Ecto neural progenitor cell (in vitro differentiated cells): Measurements from ENCODE around the gene ARL4A.

Source experiments
- DNase-seq: peaks from one replicate; pipeline ENCODE4 v3.0.0-alpha.2; 2018; ENCODE audit warnings: low spot score

ARL4A gene

DNA sequence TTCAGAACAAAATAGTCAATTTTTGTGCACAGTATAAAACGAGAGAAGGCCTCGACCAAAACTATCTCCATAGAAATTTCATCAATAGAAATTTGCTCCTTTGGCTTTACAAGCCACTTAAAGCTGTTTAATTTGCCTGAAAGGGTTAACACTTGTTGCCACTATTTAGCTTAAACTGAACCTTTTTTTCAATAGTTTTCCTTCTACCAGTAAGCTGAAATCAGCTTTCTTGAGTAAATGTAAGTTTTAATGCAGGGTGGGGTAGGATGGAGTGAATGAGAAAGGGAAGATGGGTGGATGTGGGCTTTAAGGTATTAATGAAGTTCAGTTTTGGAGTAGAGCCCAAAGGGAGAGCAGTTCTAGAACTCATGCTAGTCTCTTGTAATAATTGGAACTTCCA lies 39.5 kb downstream of the ARL4A start:
- DNase-seq = no peak

GRCh38 chr7:12727455-12728191 lies 40.2 kb downstream of the ARL4A start:
- no peak for DNase-seq

DNA sequence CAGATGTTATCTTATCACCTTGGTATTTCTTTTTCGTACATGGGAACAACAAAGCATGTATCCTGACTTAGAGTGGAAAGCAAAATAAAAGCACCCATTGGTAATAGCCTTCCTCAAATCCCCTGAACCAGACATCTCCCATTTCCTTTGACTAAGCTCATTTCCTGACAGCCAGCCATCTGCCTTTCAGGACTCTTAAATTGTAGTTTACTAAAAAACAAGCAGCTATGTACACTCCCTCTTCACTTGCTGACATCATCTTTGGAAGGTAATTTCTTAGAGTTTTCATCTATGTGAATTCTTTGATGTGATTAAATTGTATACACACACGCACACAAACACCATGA lies 40.7 kb downstream of the ARL4A start:
- DNase-seq = no peak

DNA sequence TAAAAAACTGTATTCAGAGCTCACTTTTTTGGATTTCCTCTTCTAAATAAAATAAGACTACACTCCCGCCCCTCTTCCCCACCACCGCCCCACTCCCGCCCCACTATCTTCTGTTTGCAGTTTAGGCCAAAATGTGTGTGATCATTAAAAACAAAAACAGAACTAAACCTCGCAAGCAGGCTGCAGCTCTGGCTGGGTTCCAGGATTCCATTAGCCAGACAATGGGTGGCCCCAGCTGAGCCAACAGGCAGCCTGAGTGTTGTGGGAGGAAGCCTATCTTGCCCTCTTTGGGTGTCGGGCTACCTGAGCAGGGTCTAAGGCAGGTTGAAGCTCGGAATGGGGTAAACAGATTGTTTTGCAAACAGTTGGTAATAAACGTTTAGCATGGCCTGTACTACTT lies 41.7 kb downstream of the ARL4A start:
- DNase-seq = no peak

DNA sequence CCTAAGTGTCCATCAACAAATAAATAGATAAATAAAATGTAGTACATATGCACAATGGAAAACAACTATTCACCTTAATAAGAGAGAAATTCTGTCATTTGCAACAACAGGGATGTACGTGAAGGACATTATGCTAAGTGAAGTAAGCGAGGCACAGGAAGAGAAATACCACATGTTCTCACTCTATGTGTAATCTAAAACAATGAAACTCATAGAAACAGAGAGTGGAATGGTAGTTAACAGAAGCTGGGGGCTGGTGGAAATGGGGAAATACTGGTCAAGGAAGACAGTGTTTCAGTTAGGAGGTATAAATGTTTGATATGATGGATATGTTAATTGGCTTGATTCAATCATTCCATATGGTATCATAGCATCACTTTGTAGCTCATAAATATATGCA lies 43.1 kb downstream of the ARL4A start:
- no peak for DNase-seq

DNA sequence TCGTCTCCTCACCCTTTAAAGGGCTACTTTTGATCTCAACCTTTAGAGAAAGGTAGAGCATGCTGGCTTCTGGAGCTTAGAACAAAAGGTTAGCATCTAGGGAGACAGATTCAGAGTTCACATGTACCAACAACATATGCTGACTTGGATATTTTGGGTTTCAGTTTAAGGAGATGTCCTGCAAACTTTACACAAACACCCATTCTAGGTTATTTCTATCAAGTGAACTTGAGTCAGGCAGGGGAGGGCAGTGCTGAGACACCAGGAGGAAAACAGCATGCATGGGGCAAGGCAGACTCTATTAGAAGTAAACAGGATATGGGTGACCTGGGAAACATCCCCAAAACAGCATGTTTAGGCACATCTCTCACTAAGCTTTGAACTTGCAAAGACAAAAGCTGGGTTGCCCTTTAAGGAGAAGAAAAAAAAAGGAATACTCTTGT lies 43.8 kb downstream of the ARL4A start:
- no peak for DNase-seq

GRCh38 chr7:12731775-12732174 lies 44.3 kb downstream of the ARL4A start:
- DNase-seq = no peak

GRCh38 chr7:12732428-12732827 lies 45.0 kb downstream of the ARL4A start:
- DNase-seq = no peak

GRCh38 chr7:12735923-12736322 lies 48.5 kb downstream of the ARL4A start:
- no peak for DNase-seq

DNA sequence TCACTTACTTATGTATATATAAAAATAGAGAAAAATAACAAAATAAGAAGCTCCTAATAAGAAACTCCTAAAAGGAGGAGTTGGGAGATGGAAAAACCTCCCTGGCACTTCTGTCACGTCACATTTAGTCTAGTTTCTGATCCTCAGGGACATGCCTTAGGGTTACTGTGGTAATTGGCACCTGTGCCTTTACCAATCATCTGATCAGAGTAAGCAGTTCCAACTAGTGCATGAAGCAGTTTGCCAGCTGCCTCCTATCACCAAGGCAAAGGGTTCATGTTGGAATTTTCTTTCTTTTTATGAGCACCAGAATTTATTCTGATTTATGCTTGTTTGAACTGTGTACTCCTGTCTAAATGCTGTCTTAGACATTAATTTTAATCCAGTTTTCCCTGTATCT lies 49.9 kb downstream of the ARL4A start:
- DNase-seq = no peak

DNA sequence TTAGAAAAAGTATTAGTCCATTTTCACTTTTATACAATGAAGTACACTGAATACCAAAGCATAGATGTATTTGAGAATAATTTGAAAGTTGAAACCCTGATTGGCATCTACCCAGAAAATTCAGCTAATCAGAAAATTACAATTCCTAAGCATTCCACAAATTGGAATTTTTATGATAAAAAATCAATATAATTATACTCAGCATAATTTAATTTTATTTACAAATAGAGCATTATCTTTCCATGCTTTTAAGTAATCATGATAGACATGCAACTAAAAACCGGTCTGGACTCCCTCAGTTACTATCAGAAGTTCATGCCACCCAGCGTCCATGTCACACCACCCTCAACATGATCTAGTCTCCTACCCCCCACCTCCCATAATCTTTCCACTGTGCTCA lies 50.4 kb downstream of the ARL4A start:
- DNase-seq = no peak

DNA sequence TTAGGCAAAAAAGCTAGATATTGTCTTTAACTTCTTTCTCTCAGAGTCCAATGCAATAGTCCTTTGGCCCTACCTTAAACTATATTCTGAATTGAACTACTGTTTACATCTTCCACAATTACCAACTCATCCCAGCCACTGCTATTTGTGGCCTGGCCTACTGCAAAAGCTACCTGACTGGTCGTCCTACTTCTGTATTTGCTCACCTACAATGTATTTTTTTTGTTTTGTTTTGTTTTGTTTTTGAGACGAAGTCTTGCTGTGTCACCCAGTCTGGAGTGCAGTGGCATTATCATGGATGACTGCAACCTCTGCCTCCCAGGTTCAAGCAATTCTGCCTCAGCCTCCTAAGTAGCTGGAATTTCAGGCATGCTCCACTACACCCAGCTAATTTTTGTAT lies 51.2 kb downstream of the ARL4A start:
- no peak for DNase-seq
